GM19240 (cell line): ENCODE measurements around the gene NTSR2.

ENCODE experiments used
- DNase-seq: peaks from one replicate; pipeline ENCODE4 v3.0.0; 2011; ENCODE audit warnings: low spot score; ENCODE audit not compliant: insufficient read length

The NTSR2 gene

DNA sequence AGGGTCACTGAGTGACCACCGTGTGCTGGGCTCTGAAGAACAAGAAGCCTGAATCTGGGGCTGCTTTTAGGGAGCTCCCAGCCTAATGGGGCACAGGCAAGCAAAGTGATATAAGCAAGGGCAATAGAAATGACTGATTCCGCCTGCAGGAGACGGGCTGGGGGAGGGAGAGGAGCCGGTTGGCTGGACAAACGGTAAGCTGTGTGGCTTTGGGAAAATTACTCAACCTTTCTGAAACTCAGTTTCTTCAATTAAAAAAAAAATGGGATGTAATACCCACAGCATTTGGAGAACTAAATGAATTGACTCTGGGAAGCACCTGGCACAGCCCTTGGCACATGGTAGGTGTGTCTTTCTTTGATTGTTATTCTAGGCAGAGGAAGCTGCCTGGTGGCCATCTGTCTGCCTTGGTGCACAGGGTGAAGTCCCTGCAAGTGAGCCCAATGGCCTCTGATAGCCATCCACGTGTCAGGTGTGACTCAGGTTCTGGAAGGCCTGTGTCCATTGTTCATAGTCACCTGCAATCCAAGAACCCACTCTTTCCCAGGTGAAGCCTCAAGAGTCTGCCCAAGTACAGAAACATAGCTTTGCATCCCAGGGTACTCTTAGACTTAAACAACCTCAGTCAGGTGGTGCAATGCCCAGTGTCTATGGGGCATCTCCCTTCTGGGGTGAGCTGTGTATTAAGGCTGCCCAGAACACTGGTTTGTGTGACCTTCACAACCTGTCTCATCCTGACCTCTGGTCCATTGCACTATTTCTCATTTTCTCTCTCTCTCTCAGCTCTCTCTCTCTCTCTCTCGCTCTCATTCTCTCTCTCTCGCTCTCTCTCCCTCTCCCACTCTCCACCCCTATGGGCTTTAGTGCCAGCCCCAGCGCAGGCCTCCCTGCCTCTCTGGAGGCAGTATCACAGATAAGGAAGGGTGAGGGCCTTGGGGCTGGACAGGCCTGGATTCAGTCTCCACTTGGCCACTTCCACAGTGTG lies 30.0 kb upstream of the NTSR2 start:
- DNase-seq = no peak

DNA sequence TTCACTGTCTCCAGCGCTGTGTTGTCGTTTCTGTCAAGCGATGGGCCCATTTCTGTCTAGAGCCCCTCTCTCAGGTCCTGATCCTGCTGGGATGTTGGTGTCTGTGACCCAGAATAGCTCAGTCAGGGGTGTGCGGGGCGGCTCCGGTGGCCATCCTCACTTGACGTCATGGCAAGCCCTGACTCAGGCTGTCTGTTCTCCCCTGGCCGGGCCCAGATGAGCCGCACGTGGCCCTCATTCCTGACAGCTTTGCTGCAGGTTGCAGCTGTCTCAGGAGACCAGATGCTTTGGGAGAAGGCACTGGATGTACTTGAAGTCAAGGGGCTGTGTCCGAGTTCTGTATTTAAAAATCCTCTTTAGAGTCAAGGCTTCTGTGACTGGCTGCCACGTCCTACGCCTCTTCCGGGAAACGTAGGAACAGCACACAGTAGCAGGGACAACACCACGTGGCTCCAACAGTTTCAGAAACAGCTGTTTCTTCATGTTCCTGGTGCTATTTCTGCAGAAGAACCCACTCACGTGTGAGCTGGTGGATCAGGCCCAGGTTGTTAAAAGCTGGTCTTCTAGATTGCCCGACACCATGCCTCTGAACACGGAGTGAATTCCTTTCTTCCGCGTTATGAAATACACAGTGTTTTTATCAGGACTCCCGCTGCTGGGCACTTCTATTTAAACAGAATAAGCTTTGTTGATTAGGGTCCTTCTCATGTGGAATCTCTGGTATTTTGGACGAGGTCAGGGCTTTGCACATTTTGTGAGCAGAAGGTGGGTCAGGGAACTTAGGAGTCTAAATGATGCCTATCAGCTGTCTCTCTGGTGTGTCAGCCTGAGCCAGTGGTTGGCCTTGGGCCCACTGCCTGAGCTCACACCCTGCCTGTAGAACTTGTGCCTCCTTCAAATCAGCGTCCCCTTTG lies 28.3 kb upstream of the NTSR2 start:
- DNase-seq = no peak

DNA sequence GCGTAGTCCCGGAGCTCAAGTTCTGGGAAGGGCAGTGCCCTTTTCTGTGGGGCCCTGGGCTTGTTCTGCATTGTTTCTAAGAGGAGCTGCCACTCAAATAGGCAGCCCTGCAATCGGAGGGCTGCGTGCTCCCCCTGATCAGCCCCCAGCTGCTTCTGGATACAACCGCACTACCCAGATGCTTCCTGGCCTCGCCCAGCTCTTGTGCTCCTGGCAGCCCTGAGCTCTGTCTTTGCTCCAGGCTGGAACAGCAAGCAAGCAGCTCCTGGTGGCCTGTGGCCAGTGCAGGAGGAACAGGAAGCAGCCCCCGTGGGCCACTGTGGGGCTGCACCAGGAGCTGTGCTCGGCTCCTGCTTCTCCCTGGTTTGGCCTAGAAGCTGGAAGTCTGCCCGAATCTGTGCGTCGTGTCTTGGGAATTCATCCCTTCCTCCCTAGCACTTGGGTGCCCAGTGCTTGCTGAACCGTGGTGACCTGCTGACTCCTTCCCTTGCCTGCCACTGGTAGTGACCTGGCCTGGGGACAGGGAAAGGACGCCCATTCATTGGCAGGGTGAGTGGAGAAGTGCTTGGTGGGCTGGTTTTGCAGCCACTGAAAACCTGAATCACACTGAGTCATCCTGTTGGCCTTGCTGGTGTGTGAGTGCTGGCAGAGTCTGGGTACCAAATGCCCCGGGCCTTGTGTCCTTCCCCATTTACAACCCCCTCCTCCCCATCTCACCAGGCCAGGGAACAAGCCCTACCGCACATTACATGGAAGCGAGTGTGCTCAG lies 27.3 kb upstream of the NTSR2 start:
- no peak for DNase-seq

DNA sequence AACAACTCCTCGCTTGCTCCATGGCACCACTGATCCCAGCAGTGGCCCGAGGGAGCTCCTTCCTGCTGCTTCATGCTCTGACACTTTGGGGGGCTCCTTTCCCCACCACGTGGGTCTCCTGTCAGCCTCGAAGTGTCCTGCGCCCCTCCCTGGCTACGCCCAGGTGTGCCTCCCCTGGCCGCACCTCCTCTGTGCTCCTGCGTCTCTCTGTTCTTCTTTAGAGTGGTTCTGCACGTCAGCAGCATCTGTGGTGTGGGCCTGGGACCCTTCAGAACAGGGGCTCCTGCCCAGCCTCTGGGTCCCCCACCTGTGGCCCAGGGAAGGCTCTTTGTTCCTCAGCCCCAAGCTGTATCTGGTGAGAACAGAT lies 26.7 kb upstream of the NTSR2 start:
- no peak for DNase-seq

DNA sequence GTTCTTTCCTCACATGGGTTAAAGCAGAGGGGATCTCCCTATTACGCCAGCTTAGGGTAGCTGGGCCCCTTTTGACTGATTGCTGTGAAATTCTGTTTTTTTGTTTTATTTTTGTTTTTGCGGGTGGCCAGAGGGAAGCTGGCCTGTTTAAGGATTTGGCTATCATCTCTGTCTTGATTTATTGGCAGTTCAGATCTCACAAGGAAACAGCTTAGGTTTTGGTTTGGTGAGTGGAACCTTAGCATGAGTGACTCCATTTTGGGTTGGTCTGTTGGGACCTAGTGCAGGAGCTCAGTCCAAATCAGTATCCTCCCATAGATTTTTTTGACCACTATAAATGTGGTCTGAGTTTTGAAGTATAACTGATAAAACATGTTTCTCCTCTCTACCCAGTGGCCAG lies 25.6 kb upstream of the NTSR2 start:
- DNase-seq = no peak

DNA sequence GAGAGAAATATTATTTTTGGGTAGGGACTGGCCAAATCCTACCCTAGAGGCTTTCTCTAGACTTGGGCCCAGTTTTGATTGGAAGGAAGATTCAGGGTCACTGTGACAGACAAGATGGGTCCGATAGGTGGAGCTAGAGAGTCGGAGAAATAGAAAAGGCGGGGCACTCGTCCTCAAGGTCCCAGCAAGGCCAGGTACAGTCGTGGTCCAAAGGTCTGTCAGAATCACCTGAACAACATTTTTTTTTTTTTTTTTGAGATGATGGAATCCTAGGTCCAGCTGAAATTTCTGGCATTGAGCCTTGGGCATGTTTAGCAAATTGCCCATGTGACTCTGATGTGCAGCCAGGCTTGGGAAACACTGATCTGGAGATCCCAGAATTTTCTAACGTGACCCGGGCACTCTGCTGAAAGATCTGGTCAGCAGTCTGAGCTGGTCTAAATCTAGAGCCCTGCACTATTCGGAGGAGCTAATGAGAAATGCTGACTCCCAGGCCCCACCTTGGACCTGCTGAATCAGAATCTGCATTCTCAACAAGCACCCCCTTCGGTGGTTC lies 23.0 kb upstream of the NTSR2 start:
- DNase-seq = peak; percentile 68

DNA sequence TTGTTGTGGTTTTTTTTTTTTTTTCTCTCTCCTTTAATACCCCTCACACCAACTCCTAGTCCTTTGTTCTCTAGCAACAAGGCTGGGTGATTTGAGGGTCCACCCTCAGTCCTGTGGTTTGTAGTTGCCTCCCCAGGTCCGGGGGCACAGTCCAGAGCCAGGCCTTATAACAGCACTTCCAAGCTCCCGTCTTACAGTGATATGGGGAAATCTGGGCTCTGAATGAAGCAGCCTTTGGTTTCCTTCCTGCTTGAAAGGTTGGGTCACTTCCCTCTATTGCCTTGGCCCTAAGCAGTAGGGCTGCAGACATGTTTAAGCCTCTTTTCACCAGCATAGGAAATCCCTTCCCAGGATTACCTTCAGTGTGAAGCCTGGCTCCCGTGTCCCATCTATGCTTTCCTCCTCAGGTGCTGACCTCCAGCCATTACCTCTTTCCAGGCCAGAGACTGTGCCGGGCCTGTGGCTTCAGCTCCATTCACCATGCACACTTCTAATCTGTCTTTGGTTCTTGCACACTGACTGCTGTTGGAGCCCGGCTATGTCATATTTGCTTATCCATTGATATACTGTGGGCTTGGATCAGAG lies 21.2 kb upstream of the NTSR2 start:
- DNase-seq = no peak

DNA sequence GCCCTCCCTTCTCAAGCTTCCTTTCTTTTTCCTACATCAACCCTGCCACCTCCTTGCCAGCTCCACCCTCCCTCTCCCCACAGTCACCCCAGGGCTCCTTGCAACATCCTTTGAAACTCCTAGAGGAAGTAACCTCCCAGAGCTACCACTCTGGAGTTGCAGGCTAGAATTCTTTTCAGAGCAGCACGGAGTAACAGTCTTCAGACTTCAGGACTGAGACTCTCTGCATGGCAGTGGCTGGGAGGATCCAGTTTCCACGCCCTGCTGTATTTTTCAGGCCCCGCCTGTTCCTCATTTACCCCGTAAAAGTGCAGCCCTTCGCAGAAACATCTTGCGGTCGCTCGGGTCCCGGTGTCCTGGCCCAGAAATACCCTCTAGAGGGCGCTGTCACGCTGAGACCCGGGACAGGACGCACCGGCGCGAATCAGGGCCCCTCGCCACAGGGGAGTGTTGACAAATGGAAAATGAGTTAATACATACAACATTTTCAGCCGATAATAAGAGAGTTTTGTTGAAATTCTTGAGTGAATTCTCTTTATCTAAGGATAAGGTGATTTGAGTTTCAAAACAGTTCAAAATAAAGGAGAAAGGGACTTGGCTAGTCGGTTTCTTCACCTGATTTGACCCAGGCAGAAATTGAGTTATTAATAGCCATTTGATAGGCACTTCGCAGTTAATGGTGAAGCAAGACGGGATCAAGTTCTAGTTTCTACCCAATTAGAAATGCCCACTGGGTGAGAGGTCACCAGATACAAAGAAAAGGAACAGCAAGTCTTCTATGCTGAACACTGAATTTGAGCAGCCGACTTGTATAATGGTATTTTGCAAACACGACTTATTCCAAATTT lies 18.5 kb upstream of the NTSR2 start:
- peak; percentile 77 for DNase-seq

DNA sequence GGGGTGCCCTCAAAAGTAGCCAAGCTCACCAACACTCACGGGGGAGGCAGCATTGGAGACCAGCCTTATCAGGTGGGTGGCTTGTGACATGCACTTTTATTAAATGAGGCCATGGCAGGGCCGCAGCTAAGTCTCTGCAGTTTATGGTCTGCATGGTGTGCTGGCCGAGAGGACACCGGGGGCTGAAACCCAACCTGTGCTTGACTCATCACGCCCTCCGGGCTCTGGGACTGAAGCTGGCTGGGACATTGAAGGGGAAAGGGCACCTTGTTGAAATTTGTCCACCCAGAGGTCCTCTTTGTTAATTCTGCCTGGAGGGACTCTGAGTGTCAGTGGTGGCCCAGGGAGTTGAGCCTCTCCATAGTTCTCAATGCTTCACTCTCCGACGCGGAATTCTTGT lies 17.7 kb upstream of the NTSR2 start:
- no peak for DNase-seq

DNA sequence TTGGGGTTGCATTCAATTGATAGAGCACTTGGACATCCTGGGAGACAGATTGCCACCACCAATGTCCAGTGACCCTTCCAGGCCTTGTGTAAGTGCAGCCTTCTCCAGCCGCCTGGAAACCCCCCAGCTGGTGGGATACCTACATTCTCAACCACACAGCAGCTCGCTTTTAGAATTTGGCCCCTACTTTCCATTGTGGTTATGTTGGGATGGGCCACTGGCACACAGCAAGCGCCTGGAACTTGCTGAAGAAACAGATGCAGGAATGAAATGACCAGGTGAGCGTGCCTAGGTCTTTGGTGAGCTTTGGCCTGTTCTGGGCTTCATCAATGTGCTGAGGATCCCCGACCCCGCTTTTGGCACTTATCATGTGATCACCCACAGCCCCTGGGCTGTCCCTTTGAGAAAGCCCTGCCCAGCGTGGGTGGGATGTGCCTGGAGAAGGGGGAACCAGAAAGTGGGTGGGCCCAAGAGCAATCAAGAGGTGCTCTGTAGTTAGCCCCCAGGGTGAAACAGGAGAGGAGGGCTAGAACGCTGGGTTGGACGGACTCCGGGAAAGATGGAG lies 16.0 kb upstream of the NTSR2 start:
- no peak for DNase-seq

DNA sequence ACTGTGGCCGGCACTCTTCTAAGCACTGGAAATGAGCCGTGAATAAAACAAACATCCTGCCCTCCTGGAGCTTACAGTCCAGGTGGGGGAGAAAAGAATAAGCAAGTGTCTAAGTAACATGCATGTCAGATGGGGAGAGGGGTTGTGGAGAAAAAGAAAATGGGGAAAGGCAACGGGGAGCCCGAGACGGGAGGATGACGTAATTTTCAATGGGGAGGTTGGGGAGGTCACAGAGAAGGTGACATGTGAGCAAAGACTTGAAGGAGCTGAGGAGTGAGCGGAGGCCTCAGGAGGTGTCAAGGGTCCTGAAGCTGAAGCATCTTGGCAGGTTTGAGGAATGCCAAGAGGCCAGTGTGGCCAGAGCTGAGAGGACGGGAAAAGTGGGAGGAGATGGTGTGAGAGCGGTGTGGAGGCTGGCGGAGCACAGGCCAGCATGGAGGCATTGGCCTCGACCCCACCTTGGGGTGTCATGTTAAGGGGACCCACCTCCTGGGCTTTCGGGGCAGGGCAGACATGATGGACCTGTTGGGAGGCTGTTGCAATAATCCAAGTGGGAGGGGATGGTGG lies 15.0 kb upstream of the NTSR2 start:
- DNase-seq = no peak

DNA sequence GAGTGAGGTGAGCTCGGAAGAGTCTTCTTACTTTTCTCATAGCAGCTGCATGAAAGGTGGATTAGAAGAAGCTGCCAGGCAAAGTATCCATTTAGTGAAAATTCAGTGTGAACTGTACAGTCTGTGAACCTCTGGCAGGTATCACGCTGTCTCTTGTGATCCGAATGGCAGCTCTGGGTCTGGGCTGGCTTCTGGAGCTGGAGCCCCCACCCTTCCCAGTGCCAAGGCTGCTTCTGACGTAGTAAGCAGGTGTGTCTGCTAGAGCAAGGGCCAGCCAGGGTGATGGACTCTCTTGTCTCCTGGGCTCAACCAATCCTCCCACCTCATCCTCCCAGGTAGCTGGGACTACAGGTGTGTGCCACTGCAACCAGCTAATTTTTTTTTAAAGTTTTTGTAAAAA lies 14.0 kb upstream of the NTSR2 start:
- DNase-seq = no peak

DNA sequence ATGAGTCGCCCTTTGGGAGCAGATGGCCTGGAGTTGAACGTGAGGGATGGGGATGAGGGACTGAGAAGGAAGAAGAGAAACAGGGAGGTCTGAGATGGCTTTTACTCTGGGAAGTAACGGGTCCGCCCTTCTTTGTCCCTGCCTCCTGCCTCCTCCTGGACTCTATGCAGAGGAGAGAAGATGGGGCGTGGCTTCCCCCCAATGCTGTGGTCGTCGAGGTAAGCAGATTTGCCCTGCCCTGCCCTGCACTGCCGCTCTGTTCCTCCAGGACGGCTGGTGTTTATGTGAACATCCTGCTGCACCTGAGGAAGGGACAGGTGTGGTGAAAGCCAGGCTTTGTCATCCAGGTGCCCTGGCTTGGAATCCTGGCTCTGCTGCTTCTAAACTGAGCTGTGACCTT lies 13.5 kb upstream of the NTSR2 start:
- DNase-seq = no peak

DNA sequence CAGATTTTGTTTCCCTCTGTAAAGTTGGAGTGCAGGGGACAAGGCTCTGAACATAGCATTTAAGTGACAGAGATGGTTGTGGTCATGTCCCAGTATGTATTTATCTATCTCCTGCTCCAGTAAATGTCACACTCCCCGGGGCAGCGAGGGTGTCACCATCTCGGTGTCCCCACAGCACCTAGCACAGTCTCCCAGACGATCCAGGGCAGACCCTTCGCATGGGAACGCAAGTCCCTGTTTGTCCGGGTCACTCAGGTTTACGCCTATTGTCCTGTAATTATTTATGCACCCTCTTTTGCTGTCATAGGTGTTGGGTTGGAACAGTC lies 12.6 kb upstream of the NTSR2 start:
- no peak for DNase-seq

DNA sequence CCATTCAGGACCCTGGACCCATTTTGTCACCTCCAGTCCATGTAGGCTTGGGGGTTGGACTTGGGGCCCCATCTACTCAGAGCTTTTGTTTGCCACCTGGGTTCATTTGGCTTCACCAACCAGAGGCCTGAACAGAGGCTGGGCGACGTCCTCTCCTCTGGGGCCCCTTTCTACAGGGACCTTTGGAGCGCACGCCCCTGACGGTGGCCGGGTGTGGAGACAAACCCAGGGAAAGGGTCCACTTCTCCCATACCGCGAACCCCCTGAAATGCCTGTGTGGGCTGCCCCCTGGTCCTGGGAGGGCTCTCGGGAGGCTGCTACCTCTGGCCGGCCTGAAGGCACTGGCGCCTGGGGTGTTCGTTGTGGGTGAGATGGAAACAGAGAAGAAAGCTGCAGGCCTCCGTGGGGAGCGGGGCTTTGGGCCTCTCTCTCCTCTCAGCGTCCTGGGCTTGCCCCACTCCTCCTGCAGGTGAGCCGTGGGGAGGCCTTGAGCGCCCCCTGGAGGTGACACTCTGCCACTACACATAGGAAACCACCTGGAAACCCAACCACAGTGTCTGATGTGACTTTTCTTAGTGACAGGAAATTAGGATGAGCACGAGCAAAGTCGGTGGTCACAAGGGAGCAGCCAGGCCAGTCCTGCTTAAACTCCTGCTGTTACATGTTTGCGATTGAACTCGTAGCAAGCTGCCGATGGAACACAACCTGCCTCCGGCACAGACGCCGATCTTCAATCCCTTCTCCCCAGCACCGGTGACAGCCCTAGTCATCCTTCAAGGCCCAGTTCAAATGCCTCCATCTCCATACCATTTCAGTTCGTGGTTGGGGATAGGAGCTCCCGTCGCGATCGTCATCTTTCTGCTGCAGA lies 12.0 kb upstream of the NTSR2 start:
- DNase-seq = peak; percentile 70

DNA sequence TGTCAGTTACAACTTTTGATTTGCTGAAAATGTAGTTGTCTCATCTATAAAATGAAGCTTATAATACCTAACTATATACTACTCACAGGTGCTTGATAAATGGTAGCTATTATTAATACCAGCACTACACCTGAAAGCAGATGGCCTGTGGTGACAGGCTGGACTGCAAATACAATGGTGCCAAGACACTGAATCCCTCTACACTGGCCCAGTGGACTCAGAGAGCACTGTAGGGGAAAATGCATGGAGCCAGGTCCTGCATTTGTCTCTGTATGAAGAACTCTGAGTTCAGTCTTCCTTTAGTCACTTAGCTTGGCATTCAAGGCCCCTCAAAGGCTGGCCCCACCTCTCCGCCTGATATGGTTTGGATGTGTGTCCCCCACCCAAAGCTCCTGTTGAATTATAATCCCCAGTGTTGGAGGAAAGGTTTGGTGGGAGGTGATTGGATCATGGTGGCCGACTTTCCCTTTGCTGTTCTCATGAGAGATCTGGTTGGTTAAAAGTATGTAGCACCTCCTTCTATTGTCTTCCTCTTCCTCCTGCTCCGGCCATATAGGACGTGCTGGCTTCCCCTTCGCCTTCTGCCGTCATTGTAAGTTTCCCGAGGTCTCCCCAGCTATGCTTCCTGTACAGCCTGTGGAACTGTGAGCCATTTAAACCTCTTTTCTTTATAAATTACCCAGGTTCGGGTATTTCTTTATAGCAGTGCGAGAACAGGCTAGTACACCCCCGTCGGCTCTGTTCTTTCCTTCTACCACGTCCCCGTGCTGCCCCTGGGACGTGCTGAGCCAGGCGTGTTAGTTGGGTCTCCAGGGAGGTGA lies 11.1 kb upstream of the NTSR2 start:
- no peak for DNase-seq

DNA sequence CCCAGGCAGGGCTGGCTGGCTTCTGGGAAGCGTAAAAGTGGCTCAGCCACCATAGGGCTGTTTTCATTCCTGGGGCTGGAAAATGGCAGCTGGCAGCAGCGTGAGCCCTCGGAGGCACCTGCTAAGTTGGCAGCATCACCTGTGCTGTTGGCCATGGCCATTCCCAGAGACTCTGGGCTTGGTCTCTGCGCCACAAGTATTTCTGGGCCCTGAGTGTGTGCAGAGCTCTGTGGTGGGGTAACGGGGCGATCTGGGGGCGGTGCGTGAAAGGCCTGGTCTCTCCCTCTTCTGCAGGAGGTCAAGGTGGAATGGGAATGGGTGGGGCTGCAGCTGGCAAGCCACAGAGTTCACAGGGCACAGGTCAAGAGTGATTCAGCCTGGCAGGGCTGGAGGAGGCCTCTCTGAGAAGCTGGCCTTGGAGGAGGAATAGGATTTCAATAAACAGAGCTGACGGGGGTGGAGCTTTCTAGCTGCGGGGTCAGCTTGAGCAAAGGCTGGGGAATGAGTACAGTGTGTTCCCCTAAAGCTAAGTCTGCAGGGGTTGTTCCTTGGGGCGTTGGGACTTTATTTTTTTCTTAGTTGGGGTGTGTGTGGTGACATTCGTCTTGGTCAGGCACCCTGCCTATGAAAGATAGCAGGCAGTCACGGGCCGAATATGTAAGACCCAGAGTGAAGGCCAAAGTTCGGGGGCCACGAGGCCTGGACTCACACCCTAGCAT lies 10.3 kb upstream of the NTSR2 start:
- DNase-seq = no peak
